GM18511 (cell line): ENCODE measurements around the gene BHLHA15.

Experiments used
- ATAC-seq: cut with Tn5 transposase; IDR thresholded peaks from one replicate; pipeline ENCODE4 v1.9.1; 2021; ENCODE audit warnings: mild to moderate bottlenecking, moderate library complexity; ENCODE audit not compliant: unreplicated experiment

Gene BHLHA15

GRCh38 chr7:98238976-98239375, 27.7 kb downstream of the BHLHA15 start:
- no peak for ATAC-seq

GRCh38 chr7:98240961-98241673, 29.9 kb downstream of the BHLHA15 start:
- peak; percentile 67 for ATAC-seq

GRCh38 chr7:98241674-98242241, 30.5 kb downstream of the BHLHA15 start:
- peak; percentile 24 for ATAC-seq

GRCh38 chr7:98242342-98242741, 31.1 kb downstream of the BHLHA15 start:
- ATAC-seq = no peak

- ATAC-seq = no peak
These were observed 31.7 kb downstream of the BHLHA15 start for GRCh38 chr7:98242934-98243333.

GRCh38 chr7:98244871-98245270, 33.6 kb downstream of the BHLHA15 start:
- ATAC-seq = no peak

- no peak for ATAC-seq
These were observed 36.9 kb downstream of the BHLHA15 start for GRCh38 chr7:98248156-98248555.

GRCh38 chr7:98249106-98249505, 37.9 kb downstream of the BHLHA15 start:
- ATAC-seq = no peak

- no peak for ATAC-seq
These were observed 39.5 kb downstream of the BHLHA15 start for GRCh38 chr7:98250789-98251188.

GRCh38 chr7:98251231-98251600, 40.0 kb downstream of the BHLHA15 start:
- ATAC-seq = peak; percentile 28

GRCh38 chr7:98251601-98252424, 40.6 kb downstream of the BHLHA15 start, which contains the start of gene TECPR1:
TSS of gene TECPR1 (minus strand) at chr7:98252232. CDS start at chr7:98246146, 6,086 bp downstream.
- ATAC-seq = peak; percentile 98

- peak; percentile 38 for ATAC-seq
These were observed 41.3 kb downstream of the BHLHA15 start for GRCh38 chr7:98252425-98253054.

- no peak for ATAC-seq
These were observed 43.3 kb downstream of the BHLHA15 start for GRCh38 chr7:98254516-98254915.

- ATAC-seq = no peak
These were observed 43.8 kb downstream of the BHLHA15 start for GRCh38 chr7:98254951-98255610.

GRCh38 chr7:98256431-98256830, 45.2 kb downstream of the BHLHA15 start:
- ATAC-seq = no peak

GRCh38 chr7:98257701-98258100, 46.5 kb downstream of the BHLHA15 start:
- no peak for ATAC-seq
